ENCODE results near the gene PITPNM1. TPM values are rescaled to one million over a fixed set of nuclear protein-coding genes. Genes with fewer than 3 reads are reported as not detected.

PITPNM1 gene
- total RNA-seq, 1 donor from 2014 or later = 36.6 TPM

- intact Hi-C loops (cut with micrococcal nuclease) = no loop called here
- H3K27me3 ChIP-seq (ENCODE audit: low read depth) = no peaks in the 10 kb centered on the region
- TF ChIP-seq CTCF (IDR thresholded peaks at IDR 0.05; ENCODE audit: borderline replicate concordance) = no peak
- no peak overlapping the region for H3K4me3 ChIP-seq
- H3K36me3 ChIP-seq = no peaks in the 10 kb centered on the region
- H3K27ac ChIP-seq (replicated peaks) = no peak overlapping the region
- DNase-seq = no peak
- no peaks in the 10 kb centered on the region for H3K9me3 ChIP-seq (replicated peaks)
- peaks cover 14% of the 10 kb centered on the region for H3K4me1 ChIP-seq
Observed at GRCh38 chr11:67449116-67449844, 55.9 kb downstream of the PITPNM1 start.

DNA sequence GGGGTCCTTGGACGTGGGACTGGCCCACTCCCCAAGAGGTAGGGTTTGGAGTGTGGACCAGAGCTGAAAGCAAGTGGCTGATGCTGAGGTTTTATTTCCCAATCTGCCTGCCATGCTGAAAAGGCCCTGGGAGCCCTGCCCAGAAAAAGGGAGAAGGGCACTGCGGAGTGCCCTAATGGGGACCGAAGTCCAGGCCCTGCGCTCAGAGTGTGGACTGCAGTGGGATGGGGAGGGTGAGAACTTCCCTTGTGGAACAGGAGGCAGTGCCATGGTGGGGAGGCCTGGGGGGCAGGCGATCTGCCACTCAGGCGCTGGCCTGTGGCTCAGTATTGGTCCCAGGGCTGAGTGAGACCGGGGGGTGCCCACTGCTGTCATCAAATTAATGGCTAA lies 56.9 kb downstream of the PITPNM1 start:
- no peaks in the 10 kb centered on the region for H3K36me3 ChIP-seq
- intact Hi-C loops (cut with micrococcal nuclease) = no loop called here
- no peak for TF ChIP-seq CTCF (IDR thresholded peaks at IDR 0.05; ENCODE audit: borderline replicate concordance)
- H3K9me3 ChIP-seq (replicated peaks) = no peaks in the 10 kb centered on the region
- peaks cover 22% of the 10 kb centered on the region for H3K4me1 ChIP-seq
- DNase-seq = no peak
- no peak overlapping the region for H3K4me3 ChIP-seq
- no peak overlapping the region for H3K27ac ChIP-seq (replicated peaks)
- no peaks in the 10 kb centered on the region for H3K27me3 ChIP-seq (ENCODE audit: low read depth)

DNA sequence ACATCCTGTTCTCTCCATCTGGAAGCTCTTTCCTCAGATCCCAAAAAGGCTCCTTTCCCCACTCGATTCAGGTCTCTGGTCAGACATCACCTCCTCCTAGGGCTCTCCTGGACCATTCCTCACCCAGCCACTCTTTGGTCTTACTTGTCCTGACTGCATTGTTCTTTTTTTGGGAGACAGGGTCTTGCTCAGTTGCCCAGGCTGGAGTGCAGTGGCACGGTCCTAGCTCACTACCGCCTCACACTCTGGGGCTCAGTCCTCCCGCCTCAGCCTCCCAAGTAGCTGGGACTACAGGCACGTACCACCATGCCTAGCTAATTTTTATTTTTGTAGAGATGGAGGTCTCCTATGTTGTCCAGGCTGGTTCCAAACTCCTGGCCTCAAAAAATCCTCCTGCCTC lies 59.6 kb downstream of the PITPNM1 start:
- intact Hi-C loops (cut with micrococcal nuclease) = no loop called here
- peaks cover 13% of the 10 kb centered on the region for H3K36me3 ChIP-seq
- no peaks in the 10 kb centered on the region for H3K27me3 ChIP-seq (ENCODE audit: low read depth)
- H3K9me3 ChIP-seq (replicated peaks) = no peaks in the 10 kb centered on the region
- H3K4me1 ChIP-seq = peaks cover 39% of the 10 kb centered on the region
- no peak overlapping the region for H3K4me3 ChIP-seq
- no peak overlapping the region for H3K27ac ChIP-seq (replicated peaks)
- TF ChIP-seq CTCF (IDR thresholded peaks at IDR 0.05; ENCODE audit: borderline replicate concordance) = no peak
- DNase-seq = no peak

- no peak for DNase-seq
Observed at GRCh38 chr11:67442504-67443404, 62.4 kb downstream of the PITPNM1 start.

More at GRCh38 chr11:67442504-67443404, 62.4 kb downstream of the PITPNM1 start:
- no peak for TF ChIP-seq CTCF (IDR thresholded peaks at IDR 0.05; ENCODE audit: borderline replicate concordance)
- intact Hi-C loops (cut with micrococcal nuclease) = no loop called here
- Histone ChIP-seq H3K9me3 (replicated peaks) (no peaks in the 10 kb centered on the region), H3K36me3 (peaks cover 21% of the 10 kb centered on the region), H3K4me1 (peaks cover 55% of the 10 kb centered on the region), H3K4me3 (peak overlapping the region; percentile 95), H3K27ac (replicated peaks) (peak overlapping the region; percentile 94), H3K27me3 (ENCODE audit: low read depth) (no peaks in the 10 kb centered on the region)

Small RNA genes within 50 kb of the gene (microRNA-seq; reads per million reads assigned to microRNA genes)
- gene MIR6752 = not detected

Other genes with a start within 250 kb of the PITPNM1 start
- 53.8 TPM for gene GRK2, start 238.9 kb downstream of the PITPNM1 start, total RNA-seq
- gene ANKRD13D, start 216.1 kb downstream of the PITPNM1 start, total RNA-seq = 11.8 TPM
- 14.9 TPM for gene SSH3, start 201.8 kb downstream of the PITPNM1 start, total RNA-seq
- gene POLD4, start 151.8 kb downstream of the PITPNM1 start, total RNA-seq = 47.0 TPM
- 0.82 TPM for gene CLCF1, start 131.8 kb downstream of the PITPNM1 start, total RNA-seq
- gene RAD9A, start 113.4 kb downstream of the PITPNM1 start, total RNA-seq = 7.0 TPM
- 86.0 TPM for gene PPP1CA, start 103.5 kb downstream of the PITPNM1 start, total RNA-seq
- 1.0 TPM for gene TBC1D10C, start 101.3 kb downstream of the PITPNM1 start, total RNA-seq
- gene CARNS1, start 89.7 kb downstream of the PITPNM1 start, total RNA-seq = 14.5 TPM
- gene RPS6KB2, start 76.9 kb downstream of the PITPNM1 start, total RNA-seq = 21.3 TPM
- 0.60 TPM for gene PTPRCAP, start 67.7 kb downstream of the PITPNM1 start, total RNA-seq
- gene CORO1B, start 61.9 kb downstream of the PITPNM1 start, total RNA-seq = 25.5 TPM
- not detected for gene GPR152, start 52.6 kb downstream of the PITPNM1 start, total RNA-seq
- 1.4 TPM for gene CABP4, start 50.0 kb downstream of the PITPNM1 start, total RNA-seq
- gene TMEM134, start 36.1 kb downstream of the PITPNM1 start, total RNA-seq = 87.5 TPM
- gene AIP, start 22.3 kb downstream of the PITPNM1 start, total RNA-seq = 55.3 TPM
- gene CDK2AP2, start 2.8 kb upstream of the PITPNM1 start, total RNA-seq = 66.1 TPM
- not detected for gene CABP2, start 18.1 kb upstream of the PITPNM1 start, total RNA-seq
- gene GSTP1, start 78.4 kb upstream of the PITPNM1 start, total RNA-seq = 313 TPM
- gene NDUFV1, start 101.6 kb upstream of the PITPNM1 start, total RNA-seq = 640 TPM
- gene NUDT8, start 124.6 kb upstream of the PITPNM1 start, total RNA-seq = 102 TPM
- 0.14 TPM for gene TBX10, start 134.4 kb upstream of the PITPNM1 start, total RNA-seq
- not detected for gene ACY3, start 145.4 kb upstream of the PITPNM1 start, total RNA-seq
- gene ALDH3B2, start 169.3 kb upstream of the PITPNM1 start, total RNA-seq = not detected

Measured in left ventricle myocardium inferior (tissue), 1 donor.